ENCODE results near the gene TNIK.

GRCh38 chr3:171390051-171390941, 69.9 kb downstream of the TNIK start:
- TF ChIP-seq CTCF (IDR thresholded peaks at IDR 0.05; ENCODE audit: low read depth, low read length): no peak
- TF ChIP-seq EZH2phosphoT487 (IDR thresholded peaks at IDR 0.05; ENCODE audit: low read depth): no peak
